ENCODE data around the gene ANKRD13C.

- TF ChIP-seq POLR2AphosphoS5 (IDR thresholded peaks at IDR 0.05; ENCODE audit: low read depth, low read length) (no peak), TAF1 (IDR thresholded peaks at IDR 0.05; ENCODE audit: borderline replicate concordance, insufficient read depth, low read length) (no peak), REST (IDR thresholded peaks at IDR 0.05; ENCODE audit: insufficient read depth in 1 of 2, low read depth in 2 of 2, low read length in 2 of 2) (no peak)
Observed at GRCh38 chr1:70228670-70229069, 125.9 kb downstream of the ANKRD13C start.
